MM.1S (cell line): Measurements from ENCODE around the gene CSGALNACT2.

Experiments
- DNase-seq: peaks from one replicate; pipeline ENCODE4 v3.0.0-alpha.2; 2015
- H2AFZ ChIP-seq: fragments of 300-600 bp; sonication (generic); 2 replicates; pipeline ENCODE4 v1.6.0; 2016; ENCODE audit warnings: antibody characterized with exemption, low read length
- H3F3A ChIP-seq: fragments of 300-600 bp; sonication (generic); 2 replicates; pipeline ENCODE4 v1.6.1; 2016; ENCODE audit warnings: mild to moderate bottlenecking, antibody characterized with exemption, low read length, moderate library complexity, mixed read lengths; ENCODE audit not compliant: insufficient read depth
- H3K27ac ChIP-seq: fragments of 300-600 bp; sonication (generic); 2 replicates; pipeline ENCODE4 v1.5.1; 2016; ENCODE audit warnings: mild to moderate bottlenecking, low read length
- H3K27me3 ChIP-seq: fragments of 300-600 bp; sonication (generic); replicated peaks from 2 replicates; pipeline ENCODE4 v1.6.0; 2016; ENCODE audit warnings: low read length; ENCODE audit not compliant: insufficient read depth
- H3K36me3 ChIP-seq: fragments of 300-600 bp; sonication (generic); replicated peaks from 2 replicates; pipeline ENCODE4 v1.6.1; 2016; ENCODE audit warnings: mild to moderate bottlenecking, low read length, mixed read lengths; ENCODE audit not compliant: insufficient read depth
- H3K4me1 ChIP-seq: fragments of 300-600 bp; sonication (generic); 2 replicates; pipeline ENCODE4 v1.6.1; 2016; ENCODE audit warnings: low read length, mixed read lengths
- H3K4me2 ChIP-seq: fragments of 300-600 bp; sonication (generic); 2 replicates; pipeline ENCODE4 v1.6.0; 2016; ENCODE audit warnings: low read depth, low read length
- H3K4me3 ChIP-seq: fragments of 300-600 bp; sonication (generic); 2 replicates; pipeline ENCODE4 v1.5.1; 2016; ENCODE audit warnings: low read length, mixed read lengths
- H3K79me2 ChIP-seq: fragments of 300-600 bp; sonication (generic); 2 replicates; pipeline ENCODE4 v1.6.1; 2016; ENCODE audit warnings: mixed run types, low read length, mixed read lengths
- H3K9ac ChIP-seq: fragments of 300-600 bp; sonication (generic); 2 replicates; pipeline ENCODE4 v1.6.1; 2016; ENCODE audit warnings: low read length, mixed read lengths
- H3K9me2 ChIP-seq: fragments of 300-600 bp; sonication (generic); replicated peaks from 2 replicates; pipeline ENCODE4 v1.6.1; 2016; ENCODE audit warnings: mild to moderate bottlenecking, low read length, mixed read lengths; ENCODE audit not compliant: insufficient read depth
- H3K9me3 ChIP-seq: fragments of 300-600 bp; sonication (generic); replicated peaks from 2 replicates; pipeline ENCODE4 v1.6.1; 2016; ENCODE audit warnings: mild to moderate bottlenecking, low read length, mixed read lengths; ENCODE audit not compliant: insufficient read depth
- H4K20me1 ChIP-seq: fragments of 300-600 bp; sonication (generic); 2 replicates; pipeline ENCODE4 v1.6.1; 2016; ENCODE audit warnings: mild to moderate bottlenecking, low read length, moderate library complexity, mixed read lengths; ENCODE audit not compliant: insufficient read depth
- EZH2 ChIP-seq: fragments of 300-600 bp; sonication (generic); optimal IDR thresholded peaks from 2 replicates; pipeline ENCODE3; 2017; ENCODE audit warnings: low read depth, mild to moderate bottlenecking, antibody characterized with exemption, low read length, mixed read lengths
- EZH2phosphoT487 ChIP-seq: fragments of 300-600 bp; sonication (generic); IDR thresholded peaks from 2 replicates; pipeline ENCODE4 v1.6.1; 2018; ENCODE audit warnings: antibody characterized with exemption, low read length
- TF ChIP-seq, protein P1 (sequence below): fragments of 300-600 bp; sonication (generic); IDR thresholded peaks from 2 replicates; pipeline ENCODE4 v1.5.1; 2016; ENCODE audit warnings: antibody characterized with exemption, low read length, mixed read lengths

The CSGALNACT2 gene

GRCh38 chr10:43166207-43166879 lies 28.1 kb downstream of the CSGALNACT2 start:
- Histone ChIP-seq H4K20me1 (no peaks in the 10 kb centered on the region), H3K4me3 (no peak overlapping the region), H3K9me2 (no peaks in the 10 kb centered on the region), H3K4me1 (peaks cover 12% of the 10 kb centered on the region), H3K79me2 (peaks cover 11% of the 10 kb centered on the region; the same call in 1 of the 2 replicates), H3K27ac (peak overlapping the region; percentile 33; the same call in 1 of the 2 replicates), H3K9me3 (no peaks in the 10 kb centered on the region), H3K27me3 (no peaks in the 10 kb centered on the region), H3K4me2 (no peak overlapping the region; the same call in 1 of the 2 replicates), H3K36me3 (peaks cover 7% of the 10 kb centered on the region; the same call in 1 of the 2 replicates), H2AFZ (no peak overlapping the region), H3F3A (peaks cover 12% of the 10 kb centered on the region; the same call in 1 of the 2 replicates), H3K9ac (no peak overlapping the region)
- TF ChIP-seq EZH2phosphoT487 (no peak), EZH2 (no peak)
- TF ChIP-seq, protein P1, sequence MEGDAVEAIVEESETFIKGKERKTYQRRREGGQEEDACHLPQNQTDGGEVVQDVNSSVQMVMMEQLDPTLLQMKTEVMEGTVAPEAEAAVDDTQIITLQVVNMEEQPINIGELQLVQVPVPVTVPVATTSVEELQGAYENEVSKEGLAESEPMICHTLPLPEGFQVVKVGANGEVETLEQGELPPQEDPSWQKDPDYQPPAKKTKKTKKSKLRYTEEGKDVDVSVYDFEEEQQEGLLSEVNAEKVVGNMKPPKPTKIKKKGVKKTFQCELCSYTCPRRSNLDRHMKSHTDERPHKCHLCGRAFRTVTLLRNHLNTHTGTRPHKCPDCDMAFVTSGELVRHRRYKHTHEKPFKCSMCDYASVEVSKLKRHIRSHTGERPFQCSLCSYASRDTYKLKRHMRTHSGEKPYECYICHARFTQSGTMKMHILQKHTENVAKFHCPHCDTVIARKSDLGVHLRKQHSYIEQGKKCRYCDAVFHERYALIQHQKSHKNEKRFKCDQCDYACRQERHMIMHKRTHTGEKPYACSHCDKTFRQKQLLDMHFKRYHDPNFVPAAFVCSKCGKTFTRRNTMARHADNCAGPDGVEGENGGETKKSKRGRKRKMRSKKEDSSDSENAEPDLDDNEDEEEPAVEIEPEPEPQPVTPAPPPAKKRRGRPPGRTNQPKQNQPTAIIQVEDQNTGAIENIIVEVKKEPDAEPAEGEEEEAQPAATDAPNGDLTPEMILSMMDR = no peak
- no peak for DNase-seq

DNA sequence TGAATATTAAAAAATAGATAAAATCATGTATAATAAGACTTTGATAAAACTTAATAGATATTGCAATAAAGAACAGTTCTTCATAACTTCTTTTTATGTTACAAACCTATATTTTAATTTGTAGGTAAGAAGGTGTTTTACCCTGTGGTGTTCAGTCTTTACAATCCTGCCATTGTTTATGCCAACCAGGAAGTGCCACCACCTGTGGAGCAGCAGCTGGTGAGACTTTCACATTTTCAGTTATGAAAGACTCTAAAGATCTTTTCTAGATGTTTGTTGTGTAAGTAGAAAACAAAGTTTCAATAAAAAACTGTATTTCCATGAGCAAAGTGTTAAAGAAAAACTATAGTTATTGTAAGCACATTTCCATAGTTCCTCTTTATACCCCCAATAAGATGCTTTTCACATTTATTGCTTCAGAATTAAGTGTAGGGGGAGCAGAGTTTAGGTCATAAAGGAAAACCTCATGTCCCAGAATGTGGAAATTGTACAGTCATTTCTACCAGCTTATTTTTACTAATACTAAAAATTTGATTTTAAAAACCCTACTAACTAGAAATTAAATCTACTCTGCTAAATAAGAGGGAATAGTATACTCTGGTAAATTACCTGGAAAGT lies 28.7 kb downstream of the CSGALNACT2 start:
- peaks cover 11% of the 10 kb centered on the region; the same call in 1 of the 2 replicates for H3K79me2 ChIP-seq
- DNase-seq = peak; percentile 69
- H3K9me3 ChIP-seq = no peaks in the 10 kb centered on the region
- TF ChIP-seq, protein P1 = no peak
- no peak for TF ChIP-seq EZH2
- no peak for TF ChIP-seq EZH2phosphoT487
- H3F3A ChIP-seq = peaks cover 12% of the 10 kb centered on the region; the same call in 1 of the 2 replicates
- no peak overlapping the region for H3K9ac ChIP-seq
- peaks cover 4% of the 10 kb centered on the region; the same call in 1 of the 2 replicates for H3K36me3 ChIP-seq
- no peak overlapping the region for H3K4me3 ChIP-seq
- H2AFZ ChIP-seq = no peak overlapping the region
- H3K27ac ChIP-seq = peak overlapping the region; percentile 33; the same call in 1 of the 2 replicates
- H3K27me3 ChIP-seq = no peaks in the 10 kb centered on the region
- no peaks in the 10 kb centered on the region for H3K9me2 ChIP-seq
- H3K4me2 ChIP-seq = peak overlapping the region; percentile 27
- H4K20me1 ChIP-seq = no peaks in the 10 kb centered on the region
- peaks cover 13% of the 10 kb centered on the region for H3K4me1 ChIP-seq

- H3K27ac ChIP-seq = no peak overlapping the region; the same call in 1 of the 2 replicates
- no peak for DNase-seq
These were observed 29.2 kb downstream of the CSGALNACT2 start for GRCh38 chr10:43167498-43167889.

More at GRCh38 chr10:43167498-43167889, 29.2 kb downstream of the CSGALNACT2 start:
- peaks cover 15% of the 10 kb centered on the region; the same call in 1 of the 2 replicates for H3F3A ChIP-seq
- H3K79me2 ChIP-seq = peaks cover 11% of the 10 kb centered on the region; the same call in 1 of the 2 replicates
- no peaks in the 10 kb centered on the region for H3K9me2 ChIP-seq
- H3K9me3 ChIP-seq = no peaks in the 10 kb centered on the region
- H3K4me3 ChIP-seq = no peak overlapping the region
- TF ChIP-seq EZH2phosphoT487 = no peak
- H3K4me1 ChIP-seq = peaks cover 18% of the 10 kb centered on the region
- H3K27me3 ChIP-seq = no peaks in the 10 kb centered on the region
- H3K36me3 ChIP-seq = peaks cover 4% of the 10 kb centered on the region; the same call in 1 of the 2 replicates
- no peaks in the 10 kb centered on the region for H4K20me1 ChIP-seq
- no peak overlapping the region for H3K9ac ChIP-seq
- no peak overlapping the region; the same call in 1 of the 2 replicates for H3K4me2 ChIP-seq
- no peak overlapping the region for H2AFZ ChIP-seq
